ENCODE results near the gene HSD3B7.
"Not testable (repeated sequence)": the region's sequence is repeated elsewhere in the genome, so short reads cannot be mapped to it uniquely, and the experiment has no call there.

Gene HSD3B7

DNA sequence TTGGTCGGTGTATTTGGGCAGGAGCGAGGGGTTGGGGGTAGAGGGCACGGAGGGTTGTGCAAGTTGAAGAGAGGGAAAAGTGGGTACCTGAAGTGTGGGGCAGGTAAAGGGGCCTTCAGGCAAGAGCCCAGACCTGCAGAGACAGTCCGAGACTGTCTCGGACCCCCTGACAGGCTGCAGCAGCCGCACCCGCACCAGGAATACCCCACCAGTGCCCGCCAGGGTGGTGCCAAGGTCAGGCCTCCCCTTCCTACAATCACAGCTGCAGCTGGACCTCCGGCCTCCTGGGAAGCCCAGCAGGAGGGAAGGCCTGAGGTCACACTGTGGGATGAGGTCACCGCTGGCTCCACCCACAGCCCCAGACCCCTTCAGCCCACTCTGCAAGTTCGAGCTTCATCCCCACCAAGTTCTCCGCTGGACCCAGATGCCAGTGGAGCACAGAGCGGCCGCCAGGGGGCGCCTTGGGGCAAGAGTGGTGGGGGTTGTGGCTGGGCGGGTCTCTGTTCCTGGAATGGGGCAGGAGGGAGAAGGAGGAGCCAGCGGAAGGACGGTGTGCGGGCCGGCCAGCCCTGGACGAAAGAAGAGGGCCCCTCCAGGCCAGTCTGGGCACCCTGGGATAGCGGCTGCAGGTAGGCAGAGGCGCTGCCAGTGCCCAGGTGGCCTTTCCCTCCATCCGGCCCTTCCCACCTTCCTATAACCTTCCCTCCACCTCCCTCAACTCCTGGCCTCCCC is at the start of gene HSD3B7:
TSS of gene HSD3B7 (plus strand) at position 539 of the 732 bp plus-strand sequence. CDS start 452 bp downstream, outside the sequence.
- peak; percentile 66 to 85 (median 78) for DNase-seq (ENCODE audit: low read depth in 2 of 3, low spot score in 1 of 3)

GRCh38 chr16:30937692-30938091 is 47.3 kb upstream of the HSD3B7 start:
- DNase-seq (ENCODE audit: low read depth in 2 of 3, low spot score in 1 of 3) = no peak

GRCh38 chr16:30939571-30939970 is 45.4 kb upstream of the HSD3B7 start:
- DNase-seq (ENCODE audit: low read depth in 2 of 3, low spot score in 1 of 3) = not testable (repeated sequence)

DNA sequence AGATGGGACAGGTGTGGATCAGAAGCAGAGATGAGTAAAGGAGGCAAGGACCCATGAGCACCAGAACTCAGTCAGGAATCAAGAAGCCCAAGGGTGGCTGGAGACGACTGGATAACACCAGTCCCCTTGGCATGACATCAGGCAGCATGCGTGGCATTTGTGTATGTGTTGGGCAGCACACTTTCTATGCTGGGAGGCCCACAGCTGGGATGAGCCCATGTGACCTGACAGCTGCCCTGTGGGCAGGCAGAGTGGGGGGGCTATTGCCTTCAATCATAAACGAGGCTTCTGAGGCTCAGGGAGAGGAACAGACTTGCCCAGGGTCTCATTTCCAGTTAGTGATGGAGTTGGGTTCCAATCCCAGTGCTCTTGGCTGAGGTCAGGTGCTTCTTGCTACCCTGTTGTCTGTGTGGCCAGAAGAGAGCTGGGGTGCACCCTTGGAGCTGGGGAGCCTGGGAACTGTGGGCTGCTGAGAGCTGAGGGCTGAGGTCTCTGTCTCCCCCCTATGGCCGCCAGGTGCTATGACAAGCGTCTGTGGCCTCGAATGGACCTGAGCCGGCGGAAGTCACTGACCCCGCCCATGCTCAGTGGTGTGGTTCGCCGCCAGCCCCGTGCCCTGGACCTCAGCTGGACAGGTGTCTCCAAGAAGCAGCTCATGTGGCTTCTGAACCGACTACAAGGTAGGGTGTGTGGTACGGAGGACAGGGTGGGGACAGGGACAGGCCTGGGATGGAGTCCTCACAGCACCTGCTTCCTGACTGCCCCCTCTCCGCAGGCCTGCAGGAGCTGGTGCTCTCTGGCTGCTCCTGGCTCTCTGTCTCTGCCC is 43.2 kb upstream of the HSD3B7 start:
- peak in 2 of 3 donors; percentile 51 to 56 for DNase-seq (ENCODE audit: low read depth in 2 of 3, low spot score in 1 of 3)

DNA sequence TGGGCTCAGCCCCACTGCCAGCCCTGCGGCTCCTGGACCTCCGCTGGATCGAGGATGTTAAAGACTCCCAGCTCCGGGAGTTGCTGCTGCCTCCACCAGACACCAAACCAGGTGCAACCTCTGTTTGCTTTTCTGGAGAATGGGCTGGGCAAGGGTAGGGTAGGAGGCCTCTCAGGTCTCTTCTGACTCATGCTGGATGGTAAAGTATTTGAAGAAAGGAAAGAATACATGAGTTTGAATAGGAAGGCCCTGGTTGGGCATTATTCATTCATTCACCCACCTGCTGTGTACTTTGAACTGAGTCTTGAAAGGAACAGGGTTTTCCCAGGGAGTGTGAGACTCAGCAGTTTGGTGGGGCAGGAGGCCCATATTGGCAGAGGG is 42.6 kb upstream of the HSD3B7 start:
- DNase-seq (ENCODE audit: low read depth in 2 of 3, low spot score in 1 of 3) = no peak

DNA sequence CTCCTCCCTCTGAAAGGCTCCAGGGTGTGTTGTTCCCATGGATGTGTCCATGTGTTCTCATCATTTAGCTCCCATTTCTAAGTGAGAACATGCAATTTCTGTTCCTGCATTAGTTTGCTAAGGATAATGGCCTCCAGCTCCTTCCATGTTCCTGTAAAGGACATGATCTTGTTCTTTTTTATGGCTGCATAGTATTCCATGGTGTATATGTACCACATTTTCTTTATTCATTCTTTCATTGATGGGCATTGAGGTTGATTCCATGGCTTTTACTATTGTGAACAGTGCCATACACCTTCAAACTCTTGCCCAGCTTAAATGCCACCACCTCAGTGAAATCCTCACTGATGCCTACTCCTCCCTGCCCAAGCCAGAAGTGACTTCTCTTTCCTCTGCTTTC is 40.7 kb upstream of the HSD3B7 start:
- no peak for DNase-seq (ENCODE audit: low read depth in 2 of 3, low spot score in 1 of 3)

DNA sequence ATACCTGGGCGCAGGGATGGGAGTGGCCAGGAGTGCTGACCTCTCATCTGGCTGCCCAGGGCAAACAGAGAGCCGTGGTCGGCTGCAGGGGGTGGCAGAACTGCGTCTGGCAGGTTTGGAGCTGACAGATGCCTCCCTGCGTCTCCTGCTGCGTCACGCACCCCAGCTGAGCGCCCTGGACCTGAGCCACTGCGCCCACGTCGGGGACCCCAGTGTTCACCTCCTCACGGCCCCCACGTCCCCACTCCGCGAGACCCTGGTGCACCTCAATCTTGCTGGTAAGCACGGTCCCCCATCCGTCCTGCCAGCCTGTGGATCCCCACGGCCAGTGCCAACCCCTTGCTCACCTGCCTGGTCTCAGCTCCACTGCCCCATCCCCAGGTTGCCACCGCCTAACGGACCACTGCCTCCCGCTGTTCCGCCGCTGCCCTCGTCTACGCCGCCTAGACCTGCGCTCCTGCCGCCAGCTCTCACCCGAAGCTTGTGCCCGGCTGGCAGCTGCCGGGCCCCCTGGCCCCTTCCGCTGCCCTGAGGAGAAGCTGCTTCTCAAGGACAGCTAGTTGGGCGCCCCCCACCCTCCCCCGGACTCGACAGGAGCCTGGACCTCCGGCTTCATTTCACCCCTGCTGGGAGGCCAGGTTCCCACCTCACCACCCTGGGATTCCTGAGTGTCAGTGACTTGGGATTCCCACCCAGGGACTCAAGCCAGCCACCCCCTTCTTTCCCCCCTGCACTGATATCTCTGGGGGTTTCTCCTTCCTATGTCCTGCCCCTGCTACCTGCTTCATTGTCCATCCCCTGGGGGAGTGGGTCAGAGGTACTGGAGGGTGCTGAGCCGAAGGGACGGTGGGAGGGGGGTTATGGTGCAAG is 38.1 kb upstream of the HSD3B7 start:
- DNase-seq (ENCODE audit: low read depth in 2 of 3, low spot score in 1 of 3) = no peak

GRCh38 chr16:30947541-30947858 is 37.5 kb upstream of the HSD3B7 start:
- no peak for DNase-seq (ENCODE audit: low read depth in 2 of 3, low spot score in 1 of 3)

GRCh38 chr16:30947859-30948666 is 36.9 kb upstream of the HSD3B7 start:
- no peak for DNase-seq (ENCODE audit: low read depth in 2 of 3, low spot score in 1 of 3)

DNA sequence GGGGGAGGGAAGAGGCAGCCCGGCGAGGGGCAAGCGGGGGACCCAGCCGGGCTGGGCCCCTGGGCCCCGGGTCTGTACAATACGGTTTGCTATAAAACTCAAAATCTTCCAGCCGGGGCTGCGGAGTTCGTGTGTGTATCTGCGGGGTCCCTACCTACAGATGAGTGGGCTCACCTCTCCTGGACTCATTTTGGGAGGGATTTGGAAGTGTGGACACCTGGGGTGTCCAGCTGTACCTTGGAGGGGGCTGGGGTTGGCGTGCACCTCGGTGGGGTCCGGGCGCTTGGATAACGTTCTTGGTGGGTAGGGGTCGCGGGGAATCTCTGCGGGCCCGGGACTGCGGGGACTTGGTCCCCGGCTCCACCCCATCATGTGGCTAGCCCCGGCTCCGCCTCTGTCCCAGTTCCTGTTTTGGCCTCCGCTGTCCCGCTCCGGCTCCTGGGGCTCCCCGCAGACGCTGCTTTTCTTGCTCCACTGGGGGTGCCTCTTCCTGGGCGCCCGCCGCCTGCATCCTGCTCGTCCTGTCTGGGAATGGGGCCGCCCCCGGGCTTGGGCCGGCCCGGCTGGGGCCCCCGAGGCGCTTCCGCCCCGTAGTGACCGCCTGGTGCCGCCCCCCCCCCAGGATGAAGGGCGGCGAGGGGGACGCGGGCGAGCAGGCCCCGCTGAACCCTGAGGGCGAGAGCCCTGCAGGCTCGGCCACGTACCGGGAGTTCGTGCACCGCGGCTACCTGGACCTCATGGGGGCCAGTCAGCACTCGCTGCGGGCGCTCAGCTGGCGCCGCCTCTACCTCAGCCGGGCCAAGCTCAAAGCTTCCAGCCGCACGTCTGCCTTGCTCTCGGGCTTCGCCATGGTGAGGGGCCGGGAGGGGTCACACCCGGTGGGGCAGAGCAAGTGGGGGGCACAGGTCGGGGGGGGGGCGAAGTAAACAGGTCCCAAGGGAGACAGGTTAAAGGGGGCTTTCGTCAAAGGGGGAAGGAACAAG is 36.0 kb upstream of the HSD3B7 start, which contains the start of gene ORAI3:
TSS of gene ORAI3 (plus strand) at position 402 of the 983 bp plus-strand sequence. CDS start at position 624, 222 bp downstream.
- peak in 1 of 3 donors; percentile 41 for DNase-seq (ENCODE audit: low read depth in 2 of 3, low spot score in 1 of 3)

GRCh38 chr16:30949650-30950515 is 35.1 kb upstream of the HSD3B7 start:
- peak in 1 of 3 donors; percentile 29 for DNase-seq (ENCODE audit: low read depth in 2 of 3, low spot score in 1 of 3)

- no peak for DNase-seq (ENCODE audit: low read depth in 2 of 3, low spot score in 1 of 3)
Observed at GRCh38 chr16:30950516-30951065, 34.4 kb upstream of the HSD3B7 start.

- DNase-seq (ENCODE audit: low read depth in 2 of 3, low spot score in 1 of 3) = no peak
Observed at GRCh38 chr16:30951193-30951592, 33.8 kb upstream of the HSD3B7 start.

DNA sequence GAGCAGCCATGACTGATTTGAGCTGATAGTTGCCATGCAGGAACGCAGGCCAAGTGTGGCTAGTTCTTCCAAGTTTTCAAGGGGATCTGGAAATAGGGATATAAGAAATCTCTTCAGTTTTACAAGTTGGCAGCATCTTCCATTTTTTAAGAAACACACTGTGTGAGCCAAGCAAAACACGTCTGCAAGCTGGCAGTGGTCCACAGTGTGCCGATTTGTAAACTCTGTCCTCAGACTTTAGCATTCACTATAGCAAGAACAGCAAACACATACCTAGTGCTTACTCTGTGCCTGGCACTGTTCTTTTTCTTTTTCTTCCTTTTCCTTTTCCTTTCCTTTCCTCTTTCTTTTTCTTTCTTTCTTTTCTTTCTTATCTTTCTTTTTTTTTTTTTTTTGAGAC is 33.3 kb upstream of the HSD3B7 start:
- no peak for DNase-seq (ENCODE audit: low read depth in 2 of 3, low spot score in 1 of 3)

GRCh38 chr16:30953111-30953510 is 31.9 kb upstream of the HSD3B7 start:
- DNase-seq (ENCODE audit: low read depth in 2 of 3, low spot score in 1 of 3) = no peak

DNA sequence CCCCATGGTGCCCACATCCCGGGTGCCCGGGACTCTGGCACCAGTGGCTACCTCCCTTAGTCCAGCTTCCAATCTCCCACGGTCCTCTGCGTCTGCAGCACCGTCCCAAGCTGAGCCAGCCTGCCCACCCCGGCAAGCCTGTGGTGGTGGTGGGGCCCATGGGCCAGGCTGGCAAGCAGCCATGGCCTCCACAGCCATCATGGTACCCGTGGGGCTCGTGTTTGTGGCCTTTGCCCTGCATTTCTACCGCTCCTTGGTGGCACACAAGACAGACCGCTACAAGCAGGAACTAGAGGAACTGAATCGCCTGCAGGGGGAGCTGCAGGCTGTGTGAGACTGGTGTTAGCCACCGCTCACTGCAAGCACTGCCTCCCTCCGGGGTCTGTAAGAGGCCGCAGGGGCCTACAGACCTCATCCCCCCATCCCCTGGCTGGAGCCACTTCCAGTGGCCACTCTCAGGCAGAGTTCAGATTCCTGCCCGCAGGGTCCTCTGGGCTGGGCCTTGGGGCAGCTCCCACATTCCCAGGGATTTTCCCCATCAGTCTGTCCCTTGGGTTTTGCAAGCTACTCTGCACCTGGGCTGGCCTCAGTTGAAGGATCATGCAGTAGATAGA is 31.4 kb upstream of the HSD3B7 start:
- peak in 2 of 3 donors; percentile 27 to 50 for DNase-seq (ENCODE audit: low read depth in 2 of 3, low spot score in 1 of 3)

DNA sequence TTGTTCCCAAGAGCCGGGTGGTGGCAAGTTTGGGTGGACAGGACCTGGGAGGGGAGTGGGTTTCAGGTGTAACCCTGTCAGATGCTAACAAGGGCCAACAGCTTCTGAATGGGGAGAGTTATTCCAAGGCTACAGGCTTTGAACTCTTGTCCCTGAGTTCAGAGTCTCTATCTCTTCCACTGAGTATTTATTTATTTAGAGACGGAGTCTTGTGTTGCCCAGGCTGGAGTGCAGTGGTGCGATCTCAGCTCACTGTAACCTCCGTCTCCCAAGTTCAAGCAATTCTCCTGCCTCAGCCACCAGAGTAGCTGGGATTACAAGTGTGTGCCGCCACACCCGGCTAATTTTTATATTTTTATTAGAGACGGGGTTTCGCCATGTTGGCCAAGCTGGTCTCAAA is 30.0 kb upstream of the HSD3B7 start:
- no peak for DNase-seq (ENCODE audit: low read depth in 2 of 3, low spot score in 1 of 3)
